GM18870 (cell line): ENCODE data around the gene CEP350.
"Not testable (repeated sequence)": the region's sequence is repeated elsewhere in the genome, so short reads cannot be mapped to it uniquely, and the experiment has no call there.

Experiments
- ATAC-seq: cut with Tn5 transposase; IDR thresholded peaks from one replicate; pipeline ENCODE4 v1.9.1; 2021; ENCODE audit warnings: moderate library complexity; ENCODE audit not compliant: unreplicated experiment

Gene CEP350

DNA sequence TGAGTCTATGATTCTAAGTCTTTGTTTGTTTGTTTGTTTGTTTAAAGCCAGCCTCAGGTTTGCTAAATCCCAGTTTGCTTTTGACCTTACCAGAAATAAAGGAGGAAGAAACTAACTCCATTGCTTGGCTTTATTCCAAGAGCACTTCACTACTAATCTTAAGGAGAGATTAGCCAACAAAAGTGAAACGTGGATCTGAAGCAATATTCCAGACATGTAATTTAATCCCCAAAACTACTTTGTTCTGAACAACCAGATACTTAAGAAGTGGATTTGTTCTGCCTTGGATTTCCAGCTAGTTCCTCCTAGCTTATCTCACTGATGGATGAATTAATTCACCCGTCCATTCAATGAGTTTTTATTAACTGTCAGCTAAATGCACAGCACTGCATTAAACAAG is 15.9 kb upstream of the CEP350 start:
- ATAC-seq = no peak

DNA sequence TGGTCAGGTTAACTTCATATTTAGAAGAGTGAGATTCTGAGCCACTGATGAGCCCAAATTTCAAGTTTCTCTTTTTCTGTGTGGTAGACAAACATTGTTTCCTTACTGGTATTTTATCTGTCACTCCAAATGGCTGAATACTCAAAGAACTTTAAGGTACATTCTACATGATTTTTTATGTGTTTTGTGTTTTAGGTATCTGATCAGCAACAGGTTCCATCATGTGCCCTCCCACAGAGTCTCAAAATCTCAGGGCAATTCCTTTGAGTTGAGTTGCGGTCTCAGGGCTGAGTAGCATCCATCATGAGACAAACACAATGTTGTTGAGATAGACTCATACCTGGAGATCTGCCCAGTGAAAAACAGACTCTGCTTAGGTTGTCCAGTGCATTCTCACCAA is 14.7 kb upstream of the CEP350 start:
- ATAC-seq = no peak

DNA sequence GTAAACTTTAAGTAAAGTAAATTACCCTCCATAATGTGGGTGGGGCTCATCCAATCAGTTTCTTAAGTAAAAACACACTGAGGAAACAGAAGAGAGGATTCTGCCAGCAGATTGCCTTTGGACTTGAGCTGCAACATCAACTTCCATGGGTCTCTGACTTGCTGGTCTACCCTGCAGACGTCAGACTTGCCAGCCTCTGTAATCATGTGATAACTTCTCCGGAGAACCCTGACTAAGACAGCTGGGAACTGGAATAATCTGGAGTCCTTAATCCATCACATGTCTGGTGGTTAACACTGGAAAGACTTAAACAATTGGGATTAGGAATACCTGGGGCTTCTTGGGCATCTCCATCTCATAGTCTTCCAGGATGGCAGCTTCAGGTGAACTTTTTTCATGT is 13.2 kb upstream of the CEP350 start:
- ATAC-seq = no peak

DNA sequence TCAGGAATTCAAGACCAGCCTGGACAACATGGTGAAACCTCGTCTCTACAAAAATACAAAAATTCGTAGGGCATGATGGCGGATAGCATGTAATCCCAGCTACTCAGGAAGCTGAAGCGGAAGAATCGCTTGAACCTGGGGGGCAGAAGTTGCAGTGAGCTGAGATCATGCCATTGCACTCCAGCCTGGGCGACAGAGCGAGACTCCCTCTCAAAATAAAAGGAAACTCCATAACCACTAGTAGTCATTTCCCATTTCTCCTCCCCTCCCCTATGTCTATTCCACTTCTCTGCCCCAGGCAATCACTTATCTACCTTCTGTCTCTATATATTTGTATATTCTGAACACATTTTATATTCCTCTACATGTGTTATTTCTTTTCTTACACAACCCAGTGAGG is 4.0 kb upstream of the CEP350 start:
- ATAC-seq = no peak

DNA sequence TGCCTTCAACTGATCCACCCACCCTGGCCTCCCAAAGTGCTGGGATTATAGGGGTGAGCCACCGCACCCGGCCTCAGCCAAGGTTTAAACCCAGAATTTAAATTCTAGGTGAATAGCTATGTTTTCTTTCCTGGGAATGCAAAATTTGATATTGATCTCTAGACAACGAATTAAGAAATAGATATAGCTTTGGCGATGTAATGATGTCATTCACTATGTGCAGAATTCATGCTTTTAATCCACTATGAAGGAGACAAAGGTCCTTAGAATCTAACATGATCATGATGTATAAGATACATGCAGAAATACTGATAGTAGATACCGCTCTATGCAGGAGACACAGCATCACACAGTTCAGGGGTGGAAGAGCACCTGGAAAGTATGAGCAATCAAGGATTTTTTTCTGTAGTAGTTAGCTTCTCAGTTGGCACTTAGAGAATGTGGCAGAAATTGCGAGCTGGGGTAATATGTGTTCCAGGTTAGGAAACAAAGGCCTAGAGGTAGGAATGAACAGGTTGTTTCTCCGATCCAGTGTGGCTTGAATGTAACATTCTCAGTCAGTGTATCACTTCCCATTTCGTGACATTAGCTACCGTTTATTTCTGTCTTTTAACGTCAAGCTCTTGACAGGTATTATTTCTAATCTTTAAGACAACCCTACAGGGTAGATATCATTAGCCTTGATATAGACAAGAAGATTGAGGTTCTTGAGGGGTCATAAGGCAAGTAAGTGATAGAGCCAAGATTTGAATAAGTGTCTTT is 3.0 kb upstream of the CEP350 start:
- no peak for ATAC-seq

DNA sequence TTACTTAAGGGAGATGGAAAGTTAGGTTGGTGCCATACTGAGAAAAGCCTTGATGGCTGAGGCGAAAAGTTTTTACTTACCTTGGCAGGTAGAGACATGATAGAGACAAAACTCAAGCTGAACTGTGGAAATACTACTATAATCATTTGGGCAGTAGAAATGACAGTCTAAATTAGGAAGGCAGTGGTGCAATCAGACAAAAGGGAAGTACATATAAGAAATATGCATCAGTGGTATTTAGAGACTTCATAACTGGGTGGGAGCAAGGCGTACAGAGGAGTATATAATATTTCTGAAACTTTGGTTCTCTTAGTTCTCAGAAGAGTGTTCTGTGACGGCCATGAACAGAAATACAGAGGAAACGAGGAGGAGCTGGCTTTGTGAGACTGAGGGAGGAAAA is 2.4 kb upstream of the CEP350 start:
- ATAC-seq = no peak

DNA sequence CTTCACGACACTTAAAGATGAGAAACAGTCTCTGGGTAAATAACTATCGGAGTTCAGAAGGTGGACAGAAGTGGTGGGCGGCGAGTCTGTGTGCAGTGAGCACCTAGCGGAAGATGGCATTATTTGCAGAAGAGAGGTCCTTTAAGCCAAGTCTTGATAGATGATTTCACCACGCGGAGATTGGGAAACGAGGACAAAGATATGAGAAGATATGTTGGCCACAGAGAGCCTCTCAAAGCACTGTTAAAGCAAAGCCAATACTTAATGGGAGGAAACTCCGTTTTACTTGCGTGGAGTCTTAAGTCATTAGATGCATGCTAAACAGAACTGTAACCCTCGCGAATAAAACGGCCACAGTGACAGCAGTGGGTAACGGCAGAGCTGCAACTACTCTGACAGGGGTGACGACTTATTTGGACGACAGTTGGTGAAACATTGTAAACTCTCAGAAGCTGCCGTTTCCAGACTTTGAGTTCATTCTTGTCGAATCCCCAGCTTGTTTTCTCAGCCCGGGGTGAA is 577 bp upstream of the CEP350 start:
- peak; percentile 13 for ATAC-seq

DNA sequence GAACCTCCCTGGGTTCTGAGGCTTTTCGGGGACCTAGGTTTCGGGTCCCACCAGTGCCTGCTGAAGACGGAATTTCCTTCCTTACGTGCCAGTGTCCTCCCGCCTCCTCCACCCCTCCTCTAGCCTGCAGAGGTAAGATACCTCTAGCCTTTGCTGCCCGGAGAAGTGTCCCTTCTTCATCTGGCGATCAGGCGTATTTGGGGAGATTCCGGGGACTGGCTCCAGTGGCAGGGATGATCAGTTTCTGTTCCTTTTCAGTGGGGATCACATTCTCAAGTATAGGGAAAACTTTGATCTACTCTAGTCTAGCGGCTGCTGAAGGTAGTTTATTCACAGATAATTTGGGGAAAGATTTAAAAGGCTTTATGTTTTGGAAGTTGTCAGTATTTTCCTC is 674 bp downstream of the CEP350 start:
- ATAC-seq = no peak

DNA sequence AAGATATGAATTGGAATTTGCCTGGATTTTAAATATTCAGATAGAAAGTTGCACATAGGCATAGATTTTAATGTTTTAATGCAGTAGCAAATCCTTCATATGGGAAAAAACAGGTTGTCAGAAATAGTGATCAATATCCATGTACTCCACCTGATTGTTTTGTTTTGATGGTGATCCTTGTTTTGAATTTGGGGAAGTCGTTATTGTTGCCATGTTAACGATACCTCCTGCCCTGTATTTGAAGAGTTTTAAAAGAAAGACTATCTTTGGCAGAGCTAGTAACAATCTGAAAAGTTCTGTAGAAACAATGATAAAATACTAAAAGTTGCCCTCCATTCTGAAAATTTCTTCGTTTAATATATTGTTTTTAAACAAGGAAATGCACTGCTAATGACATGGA is 1.1 kb downstream of the CEP350 start:
- no peak for ATAC-seq

DNA sequence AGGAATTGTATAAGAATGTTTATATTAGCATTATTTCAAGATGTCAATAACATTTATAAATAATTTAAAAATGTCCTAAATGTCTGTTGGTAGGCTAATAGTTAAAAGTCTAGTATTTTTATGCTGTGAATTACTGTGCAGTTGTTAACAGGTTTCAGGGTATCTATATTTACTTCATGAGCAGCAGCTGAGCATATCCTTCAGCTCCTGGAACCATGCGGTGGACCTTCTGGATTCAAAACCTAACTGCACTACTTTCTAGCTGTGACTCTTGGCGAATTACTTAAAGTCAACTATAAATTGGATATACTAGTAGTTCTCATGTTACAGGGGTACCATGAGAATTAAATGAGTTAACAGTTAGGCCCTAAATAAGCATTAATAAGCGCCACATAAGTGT is 3.7 kb downstream of the CEP350 start:
- ATAC-seq = no peak

DNA sequence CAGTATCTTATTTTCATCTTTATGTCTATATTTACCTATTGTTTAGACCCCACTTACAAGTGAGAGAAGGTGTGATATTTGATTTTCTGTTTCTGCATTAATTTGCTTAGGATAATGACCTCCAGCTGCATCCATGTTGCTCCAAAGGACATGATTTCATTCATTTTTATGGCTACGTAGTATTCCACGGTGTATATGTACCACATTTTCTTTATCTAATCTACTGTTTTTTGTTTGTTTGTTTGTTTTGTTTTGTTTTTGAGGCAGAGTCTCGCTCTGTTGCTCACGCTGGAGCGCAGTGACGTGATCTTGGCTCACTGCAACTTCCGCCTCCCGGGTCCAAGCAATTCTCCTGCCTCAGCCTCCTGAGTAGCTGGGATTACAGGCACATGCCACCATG is 7.6 kb downstream of the CEP350 start:
- not testable (repeated sequence) for ATAC-seq

DNA sequence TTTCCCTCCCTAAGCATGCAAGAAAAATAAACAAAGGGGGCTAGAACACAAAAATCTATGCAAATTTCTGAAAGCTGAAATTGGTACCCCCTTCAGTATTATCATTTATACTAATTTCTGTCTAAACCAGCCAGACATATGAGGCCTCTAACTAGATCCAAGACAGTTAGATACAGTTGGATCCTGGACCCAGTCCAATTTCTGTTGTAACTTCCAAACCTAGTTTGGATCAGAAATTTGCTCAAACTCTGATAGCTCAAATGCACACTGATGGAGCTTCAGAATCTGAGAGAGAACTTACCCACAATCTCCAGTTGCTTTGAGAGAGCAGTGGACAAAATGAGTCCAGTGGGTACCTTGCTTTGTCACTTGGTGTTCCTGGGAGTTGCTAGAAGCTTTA is 11.9 kb downstream of the CEP350 start:
- no peak for ATAC-seq

DNA sequence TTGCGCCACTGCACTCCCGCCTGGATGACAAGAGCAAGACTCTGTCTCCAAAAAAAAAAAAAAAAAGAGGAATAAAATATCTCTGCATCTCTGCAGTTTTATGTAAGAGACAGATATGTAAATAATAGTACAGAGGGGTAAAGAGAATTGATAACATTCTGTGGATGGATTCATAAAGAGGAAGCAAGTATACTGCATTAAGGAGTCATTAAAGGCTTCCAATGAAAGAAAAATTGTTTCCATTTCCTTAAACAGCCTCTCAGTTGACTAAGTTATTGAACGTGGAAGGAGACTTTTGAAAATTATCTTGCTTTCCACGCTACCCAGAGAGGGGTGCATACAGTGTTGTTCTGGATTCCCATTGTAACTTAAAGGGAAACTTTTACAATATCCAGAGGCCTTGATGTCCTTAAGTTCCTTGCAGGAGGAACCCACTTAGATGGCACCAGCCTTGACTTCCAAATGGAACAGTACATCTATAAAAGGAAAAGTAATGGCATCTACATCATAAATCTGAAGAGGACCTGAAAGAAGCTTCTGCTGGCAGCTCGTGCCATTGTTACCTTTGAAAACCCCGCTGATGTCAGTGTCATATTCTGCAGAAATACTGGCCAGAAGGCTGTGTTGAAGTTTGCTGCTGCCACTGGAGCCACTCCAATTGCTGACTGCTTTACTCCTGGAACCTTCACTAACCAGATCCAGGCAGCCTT is 13.8 kb downstream of the CEP350 start:
- no peak for ATAC-seq

DNA sequence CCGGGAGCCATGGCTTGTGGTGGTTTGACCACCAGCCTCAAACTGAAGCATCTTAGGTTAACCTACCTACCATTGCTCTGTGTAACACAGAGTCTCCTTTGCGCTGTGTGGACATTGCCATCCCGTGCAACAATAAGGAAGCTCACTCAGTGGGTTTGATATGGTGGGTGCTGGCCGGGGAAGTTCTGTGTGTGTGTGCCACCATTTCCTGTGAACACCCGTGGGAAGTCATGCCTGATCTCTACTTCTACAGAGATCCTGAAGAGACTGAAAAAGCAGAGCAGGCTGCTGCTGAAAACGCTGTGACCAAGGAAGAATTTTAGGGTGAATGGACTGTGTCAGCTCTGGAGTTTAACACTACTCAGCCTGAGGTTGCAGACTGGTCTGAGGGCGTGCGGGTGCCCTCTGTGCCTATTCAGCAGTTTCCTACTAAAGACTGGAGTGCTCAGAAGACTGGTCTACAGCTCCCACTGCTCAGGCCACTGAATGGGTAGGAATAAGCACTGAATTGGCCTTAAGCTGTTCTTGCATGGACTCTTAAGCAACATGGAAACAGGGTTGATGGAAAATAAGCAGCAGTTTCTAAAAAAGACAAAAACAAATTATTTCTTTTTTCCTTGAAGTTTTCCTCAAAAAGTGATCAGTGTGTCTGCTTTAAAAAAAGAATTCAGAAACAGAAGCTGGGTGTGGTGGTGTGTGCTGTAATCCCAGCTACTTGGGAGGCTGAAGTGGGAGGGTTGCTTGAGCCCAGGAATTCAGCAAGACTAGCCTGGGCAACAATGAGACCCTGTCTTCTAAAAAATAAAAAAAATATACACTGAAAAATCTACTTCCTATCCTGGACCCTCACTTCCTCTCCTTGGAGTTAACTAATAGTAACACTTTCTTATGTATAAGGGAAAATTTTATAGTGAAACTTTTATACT is 14.6 kb downstream of the CEP350 start:
- no peak for ATAC-seq

DNA sequence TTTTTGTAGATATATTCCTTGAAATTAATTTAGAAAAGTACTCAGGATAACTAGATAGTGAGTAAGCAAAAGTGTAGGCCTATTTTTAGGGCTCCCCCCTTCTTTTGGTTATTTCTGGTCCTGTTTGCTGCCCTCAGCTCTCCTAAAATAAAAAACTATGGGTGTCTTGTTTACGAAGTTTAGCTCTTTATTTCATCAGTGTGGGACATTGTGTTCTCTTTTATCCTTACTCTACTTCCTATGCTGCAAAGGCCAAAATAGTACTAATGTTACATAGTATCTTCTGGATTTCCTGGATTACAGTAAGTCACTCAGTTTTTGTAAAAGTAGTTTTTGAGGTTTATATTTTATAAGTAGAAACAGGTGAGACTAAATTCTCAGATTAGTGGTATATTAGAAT is 15.4 kb downstream of the CEP350 start:
- no peak for ATAC-seq

DNA sequence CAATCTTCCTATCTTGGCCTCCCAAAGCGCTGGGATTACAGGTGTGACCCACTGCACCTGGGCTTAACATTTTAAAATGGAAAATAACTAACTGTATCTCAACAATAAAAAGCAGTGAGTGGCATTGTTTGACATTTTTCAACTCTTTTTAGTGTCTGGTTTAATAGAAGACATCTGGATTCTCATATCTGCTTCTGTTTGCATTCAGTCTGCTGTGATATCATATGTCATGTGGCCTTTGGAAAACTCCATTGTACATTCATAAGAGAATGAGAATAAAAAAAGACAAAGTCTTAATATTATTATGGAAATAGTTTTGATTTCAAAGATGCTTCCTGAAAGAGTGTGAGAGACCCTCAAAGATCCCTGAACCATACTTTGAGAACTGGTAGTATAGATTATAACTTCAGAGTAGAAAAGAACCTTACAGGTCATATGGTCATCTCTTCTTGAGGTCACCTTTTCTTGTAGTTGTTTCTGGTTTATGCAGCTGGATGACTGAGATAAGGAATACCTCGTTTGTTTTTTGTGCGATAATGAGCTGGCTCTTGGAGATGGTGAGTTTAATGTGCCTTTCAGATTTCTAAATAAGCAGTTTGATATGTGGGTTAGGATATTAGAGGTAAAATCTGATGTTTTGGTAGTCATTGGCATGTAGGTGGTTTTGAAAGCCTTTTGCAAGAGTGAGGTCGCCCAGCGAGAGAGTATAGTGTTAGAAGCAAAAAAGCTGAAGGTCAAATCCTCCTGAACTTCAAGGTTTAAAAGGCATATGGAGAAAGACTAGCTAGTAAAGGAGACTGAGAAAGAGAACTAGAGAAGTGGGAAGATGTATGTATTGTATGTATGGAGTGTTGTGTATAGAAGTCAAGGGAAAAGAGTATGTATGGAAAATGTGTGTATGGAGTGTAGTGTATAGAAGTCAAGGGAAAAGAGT is 17.2 kb downstream of the CEP350 start:
- ATAC-seq = no peak

DNA sequence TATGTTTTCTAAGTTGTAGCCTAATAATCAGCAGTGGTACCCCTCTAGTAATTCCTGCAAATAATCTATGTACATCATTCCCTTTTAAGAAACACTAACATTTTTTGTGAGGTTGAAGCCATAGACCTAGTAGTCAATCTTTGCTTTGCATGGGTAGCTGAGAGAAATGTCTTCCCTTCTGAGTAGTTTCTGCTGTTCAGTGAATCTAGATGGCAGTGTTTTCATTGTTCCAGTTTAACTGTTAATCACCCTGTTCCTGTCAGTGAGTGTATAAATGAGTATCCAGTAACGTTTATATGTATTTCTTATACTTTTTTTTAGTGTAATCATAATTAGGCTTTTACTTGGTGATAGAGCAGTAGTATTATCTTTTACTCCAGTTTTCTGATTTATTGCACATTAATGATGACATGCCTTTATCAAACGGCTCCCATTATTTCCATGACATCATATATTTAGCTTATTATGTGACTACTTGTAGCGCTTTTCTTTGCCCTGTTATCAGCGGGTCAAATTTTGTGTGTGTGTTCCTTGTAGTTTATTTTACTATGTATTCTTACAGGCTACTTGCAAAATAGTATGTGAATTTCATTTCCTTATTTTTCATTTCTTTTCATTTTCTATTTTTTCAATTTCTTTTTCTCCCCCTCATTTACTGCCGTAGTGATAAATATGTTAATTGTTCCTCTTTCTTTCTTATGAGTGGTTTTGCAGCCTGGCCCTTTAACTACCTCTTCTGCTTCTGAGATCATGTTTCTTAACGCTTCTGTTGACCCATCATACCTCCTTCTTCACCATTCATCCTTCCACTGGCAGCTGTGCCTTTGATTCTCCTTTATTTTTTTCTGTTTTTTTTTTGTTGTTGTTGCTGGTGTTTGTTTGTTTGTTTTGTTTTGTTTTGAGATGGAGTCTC is 18.8 kb downstream of the CEP350 start:
- ATAC-seq = no peak

DNA sequence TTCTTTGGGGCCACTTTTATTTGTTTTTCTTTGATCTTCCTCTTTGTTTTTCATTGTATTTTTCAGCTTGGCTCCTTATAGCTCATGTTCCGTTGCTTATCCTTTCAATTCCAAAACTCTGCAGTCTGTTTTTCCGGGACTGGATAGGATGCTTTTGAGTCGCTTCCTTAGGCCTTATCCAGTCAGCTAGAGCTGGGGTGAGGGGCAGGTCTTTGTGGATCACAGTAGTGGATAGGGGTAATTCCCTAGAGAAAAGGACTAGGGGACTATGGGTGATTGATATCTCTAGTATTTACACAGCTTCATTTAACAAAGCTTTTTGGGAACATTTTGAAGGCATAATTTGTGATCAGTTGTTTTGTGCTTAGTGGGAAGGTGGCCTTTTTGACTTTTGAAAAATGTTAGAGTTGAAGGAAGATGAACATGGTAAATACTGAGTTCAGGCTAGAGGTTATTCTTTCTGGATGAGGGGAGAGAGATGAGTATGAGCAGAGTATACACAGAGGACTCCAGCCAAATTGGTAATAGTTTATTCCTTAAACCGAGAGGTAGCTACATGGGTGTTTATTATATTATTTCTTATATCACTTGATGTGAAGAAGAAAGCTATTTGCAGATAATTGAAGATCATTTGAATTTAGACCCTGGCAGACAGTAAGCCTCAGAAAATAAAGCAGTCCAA is 22.5 kb downstream of the CEP350 start:
- ATAC-seq = no peak
